Measurements from ENCODE around the gene NSF.
A peak's percentile ranks its signal among the peaks of the same experiment; 100 is the strongest.
"Not testable (repeated sequence)": the region's sequence is repeated elsewhere in the genome, so short reads cannot be mapped to it uniquely, and the experiment has no call there.

NSF gene

DNA sequence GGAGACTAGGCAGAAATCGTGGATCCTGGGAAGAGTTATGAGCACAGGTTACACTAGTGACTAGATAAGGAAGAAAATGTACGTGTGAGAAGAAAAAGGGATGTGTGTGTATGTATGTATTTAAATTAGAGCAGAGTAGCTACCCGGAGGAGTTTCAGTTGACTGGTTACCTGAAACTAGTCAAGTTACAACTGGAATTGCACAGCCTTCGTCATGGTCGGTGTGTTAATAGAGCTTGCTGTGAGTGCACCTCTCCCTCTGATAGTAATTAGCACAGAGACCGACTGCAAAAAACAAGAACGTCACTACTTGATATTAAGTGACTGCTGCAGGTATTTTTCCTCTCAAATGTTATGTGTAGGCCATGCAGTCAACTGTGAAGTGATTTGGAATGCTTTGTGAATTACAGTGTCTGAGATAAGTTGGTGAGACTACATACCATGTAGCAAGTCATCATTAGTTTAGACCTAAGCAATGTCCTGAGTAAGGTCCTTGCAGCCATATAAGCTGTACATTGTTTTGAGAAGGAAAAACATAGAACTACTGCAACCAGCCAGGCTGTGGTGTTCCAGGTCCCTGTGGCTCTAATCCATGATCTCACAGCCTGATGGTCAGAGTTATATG, 132.3 kb downstream of the NSF start:
- no peak for DNase-seq

DNA sequence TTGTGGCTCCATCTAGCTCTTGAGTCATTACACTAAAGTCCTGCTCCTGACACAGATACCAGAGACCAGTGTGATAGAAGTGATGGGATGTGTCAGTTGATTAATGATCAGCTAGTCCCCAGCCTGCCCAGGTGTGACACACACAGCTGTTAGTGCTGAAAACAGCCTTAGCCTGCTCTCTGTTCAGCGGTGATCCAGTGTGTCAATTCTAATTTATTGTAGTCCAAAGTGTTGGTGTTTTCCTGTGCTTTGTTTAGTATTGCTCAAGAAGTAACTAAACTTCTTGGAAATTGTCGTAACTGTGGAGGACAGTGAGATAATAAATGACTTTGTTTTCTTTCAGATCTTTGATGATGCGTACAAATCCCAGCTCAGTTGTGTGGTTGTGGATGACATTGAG, 135.7 kb downstream of the NSF start:
- DNase-seq, result no peak

DNA sequence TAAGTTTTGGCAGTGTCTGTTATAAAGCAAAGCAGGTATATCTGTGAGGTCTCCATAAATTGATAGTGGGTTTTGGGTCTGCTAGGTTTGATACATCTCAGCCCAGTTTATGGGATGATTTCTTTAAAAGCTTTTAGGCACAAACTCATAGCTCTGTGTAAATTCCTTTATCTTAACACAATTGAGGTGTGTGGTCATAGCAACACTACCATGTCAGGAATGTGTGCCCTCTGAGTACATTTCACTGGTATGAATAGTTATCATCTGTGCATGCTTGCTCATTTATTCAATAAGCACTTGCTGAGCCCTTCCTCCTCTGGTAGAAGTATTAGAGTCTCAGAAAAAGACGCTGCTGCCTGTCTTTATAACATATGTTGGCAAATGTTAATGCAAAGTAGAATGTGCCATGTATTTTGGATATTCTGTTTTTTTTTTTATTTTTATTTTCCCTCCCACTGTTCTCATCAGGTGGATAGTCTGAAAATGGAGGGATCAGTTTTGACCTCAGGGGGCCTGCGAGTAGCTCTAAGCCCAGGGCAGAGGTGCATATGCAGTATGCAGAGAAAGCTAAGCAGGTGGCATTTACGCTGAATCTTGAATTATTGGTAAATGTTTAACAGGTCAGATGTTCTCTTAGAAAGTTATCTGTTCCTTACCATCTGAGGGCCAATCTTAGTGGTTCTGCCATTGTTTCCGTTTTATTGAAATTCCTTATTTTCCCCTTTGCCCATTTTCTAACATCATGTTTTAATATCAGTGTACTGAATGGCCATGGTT, 137.3 kb downstream of the NSF start:
- DNase-seq, result no peak

DNA sequence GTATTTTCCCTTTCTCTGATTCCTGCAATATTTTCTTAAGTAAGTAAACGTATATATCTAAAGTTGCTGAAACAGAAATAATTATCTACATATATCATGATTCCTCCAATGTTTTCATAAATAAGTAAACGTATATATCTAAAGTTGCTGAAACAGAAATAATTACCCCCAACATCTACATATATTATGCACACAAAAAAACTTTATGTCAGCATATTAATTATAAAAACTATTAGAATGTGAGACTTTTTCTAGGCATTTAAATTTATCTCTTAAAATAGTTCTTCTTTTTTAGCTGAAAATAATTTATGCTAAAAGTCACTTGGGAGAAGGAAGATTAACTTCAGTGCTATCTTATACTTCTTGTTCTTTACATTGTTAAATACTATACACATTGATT, 139.6 kb downstream of the NSF start:
- DNase-seq, result no peak

DNA sequence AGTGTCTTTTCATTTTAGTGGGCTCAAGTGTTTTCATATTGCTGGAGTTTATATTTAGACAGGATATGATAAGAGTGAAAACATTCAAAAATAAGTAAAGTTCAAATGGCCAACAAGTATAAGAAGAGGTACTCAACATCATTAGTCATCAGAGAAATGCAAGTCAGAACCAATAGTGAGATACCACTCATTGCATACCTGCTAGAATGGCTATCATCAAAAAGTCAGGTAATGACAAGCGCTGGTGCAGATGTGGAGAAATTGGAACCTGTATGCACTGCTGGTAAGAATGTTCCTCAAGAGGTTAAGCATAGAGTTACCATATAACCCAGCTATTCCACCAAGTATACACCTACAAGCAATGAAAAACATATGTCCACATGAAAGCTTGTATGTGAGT, 140.2 kb downstream of the NSF start:
- no peak for DNase-seq

DNA sequence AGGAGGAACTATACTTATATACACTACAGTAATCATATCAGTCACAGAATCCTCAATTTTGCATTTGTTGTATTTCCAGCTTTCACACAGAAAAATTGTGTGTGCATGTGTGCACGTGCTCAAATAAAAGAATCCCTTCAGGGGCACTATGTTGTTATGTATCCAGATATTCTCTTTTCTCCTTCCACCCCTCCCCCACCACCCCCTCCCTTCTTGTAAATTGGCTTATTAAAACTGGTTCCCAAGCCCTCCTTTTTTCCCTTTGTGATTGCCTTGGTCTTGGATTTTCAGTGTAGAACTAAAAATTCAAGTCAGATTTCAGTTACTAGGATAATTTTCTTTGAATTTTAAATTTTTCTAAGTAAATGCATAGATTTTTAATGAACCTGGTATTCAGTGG, 141.7 kb downstream of the NSF start:
- DNase-seq, result peak; percentile 27

DNA sequence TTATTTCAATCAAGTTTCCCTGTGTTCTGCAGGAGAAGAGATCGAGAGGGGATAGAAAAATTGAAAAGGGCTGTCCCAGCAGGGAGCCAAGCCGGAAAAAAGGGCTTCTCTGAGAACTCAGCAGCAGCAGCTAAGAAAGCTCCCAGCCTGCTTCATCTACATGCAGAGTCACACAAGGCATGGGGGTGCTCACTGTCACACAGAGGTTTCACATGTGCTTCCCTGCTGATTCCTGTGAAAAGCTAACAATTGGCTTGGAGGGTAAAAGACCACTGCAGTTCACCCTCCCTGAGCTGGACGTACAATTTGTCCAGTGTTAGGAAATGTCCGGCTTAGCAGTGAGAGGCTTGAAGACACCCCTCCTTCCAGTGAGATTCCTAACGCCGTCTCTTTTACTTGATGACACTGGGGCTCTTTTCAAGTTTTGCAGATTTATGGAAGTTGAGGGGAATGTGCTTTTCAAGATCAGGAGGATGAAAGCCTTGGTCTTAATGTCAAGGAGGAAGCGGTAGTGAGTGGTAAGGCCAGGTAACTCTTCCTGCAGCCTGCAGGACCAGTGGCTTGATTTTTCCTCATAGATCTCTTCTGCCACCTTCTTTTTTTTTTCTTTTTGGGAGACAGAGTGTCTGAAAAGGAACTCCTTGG, 142.4 kb downstream of the NSF start:
- peak; percentile 77 for DNase-seq

DNA sequence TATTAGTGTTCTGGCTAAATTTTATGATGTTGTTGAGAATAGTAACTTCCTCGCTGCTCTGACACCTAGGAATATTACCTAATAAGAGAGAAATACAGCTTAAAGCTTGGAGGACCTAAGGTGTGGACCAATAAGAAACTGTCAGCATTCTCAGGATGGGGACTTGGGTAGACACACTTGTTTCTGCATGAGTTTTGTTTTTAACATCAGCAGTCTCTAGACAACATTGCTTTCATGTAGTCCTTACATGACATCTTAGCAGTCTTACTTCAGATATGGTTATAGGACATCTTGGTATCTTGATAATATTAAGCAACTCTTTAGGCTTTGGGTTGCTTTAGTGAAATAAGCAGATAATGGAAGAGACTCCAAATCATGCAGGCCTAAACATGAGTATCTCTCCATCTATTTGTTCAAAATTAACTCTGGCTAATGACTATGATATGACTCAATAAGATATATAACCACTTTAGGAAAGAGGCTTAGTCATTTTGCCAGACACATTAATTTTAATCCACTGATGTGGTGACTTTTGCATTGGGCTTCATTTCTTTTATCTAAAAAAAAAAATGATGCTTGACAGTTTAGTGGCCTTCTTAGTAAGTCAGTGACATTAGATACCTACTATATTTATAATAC, 143.5 kb downstream of the NSF start:
- DNase-seq, result no peak

DNA sequence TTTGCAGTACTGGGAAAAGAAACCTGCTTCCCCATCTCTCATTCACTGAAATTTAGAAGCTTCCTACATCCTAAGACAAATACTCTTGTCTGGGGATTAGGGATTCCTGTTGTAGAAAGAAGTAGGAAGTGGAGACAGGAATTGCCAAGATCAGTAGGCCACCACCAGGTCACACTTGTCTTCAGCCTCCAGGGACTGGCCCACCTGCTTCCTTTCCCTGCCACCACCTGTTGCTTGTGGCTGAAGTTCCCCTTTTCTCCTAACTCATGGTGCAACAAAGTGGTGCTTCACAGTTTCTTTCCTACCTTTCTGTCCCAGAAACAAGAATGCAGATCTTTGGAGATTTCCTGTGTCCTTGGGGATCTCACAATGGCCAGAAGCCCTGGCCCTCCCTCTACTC, 145.6 kb downstream of the NSF start:
- DNase-seq, result no peak

DNA sequence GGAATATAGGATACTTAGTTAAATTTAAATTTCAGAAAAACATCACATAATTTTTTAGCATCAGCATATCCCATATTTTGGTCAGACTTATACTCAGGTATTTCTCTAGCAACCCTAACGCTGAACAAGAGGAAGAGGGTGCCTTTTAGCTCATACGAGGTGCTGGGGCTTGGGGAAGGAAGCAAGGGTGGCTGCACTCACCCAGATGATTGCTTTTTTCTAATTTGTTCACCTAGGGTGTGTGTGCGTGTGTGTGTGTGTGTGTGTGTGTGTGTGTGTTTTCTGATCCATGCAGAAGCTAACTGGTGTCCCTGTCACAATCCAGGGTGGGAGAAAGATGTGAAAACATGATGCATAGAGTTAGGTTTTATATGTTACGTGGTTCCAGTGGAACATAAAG, 146.9 kb downstream of the NSF start:
- no peak for DNase-seq

DNA sequence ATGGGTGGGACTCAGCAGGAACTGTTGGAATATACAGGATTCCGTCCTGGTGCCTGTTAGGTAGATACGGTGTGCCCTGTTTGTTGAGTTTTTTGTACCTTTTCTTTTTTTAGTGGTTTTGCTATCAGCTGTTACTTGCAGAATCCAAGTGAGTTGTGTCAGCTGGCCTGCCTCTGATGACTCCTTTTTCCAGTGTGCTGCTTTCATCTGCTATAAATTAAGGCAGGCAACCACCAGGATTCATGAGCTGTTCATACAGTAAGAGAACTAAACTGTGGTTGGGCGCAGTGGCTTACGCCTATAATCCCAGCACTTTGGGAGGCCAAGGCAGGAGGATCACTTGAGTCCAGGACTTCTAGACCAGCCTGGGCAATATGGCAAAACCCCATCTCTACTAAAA, 148.1 kb downstream of the NSF start:
- DNase-seq, result no peak

DNA sequence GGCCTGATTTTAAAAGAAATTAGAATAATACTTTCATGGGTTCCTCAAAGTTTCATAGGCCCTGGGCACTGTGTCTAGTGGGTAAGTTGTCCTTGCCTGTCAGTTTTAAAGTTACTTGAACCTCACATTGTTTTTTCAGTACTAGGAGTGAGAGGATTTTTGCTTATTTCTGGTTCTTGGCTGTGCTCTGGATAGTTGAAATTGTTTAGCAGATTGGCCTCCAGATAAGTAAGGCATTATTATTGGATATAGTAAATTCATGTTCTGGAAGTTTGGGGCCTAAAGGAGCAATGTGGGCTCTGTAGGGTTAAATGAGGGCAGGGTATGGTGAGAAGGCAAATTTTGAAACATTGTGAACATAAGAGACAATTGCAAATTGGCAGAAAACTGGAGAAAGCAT, 149.5 kb downstream of the NSF start:
- no peak for DNase-seq

DNA sequence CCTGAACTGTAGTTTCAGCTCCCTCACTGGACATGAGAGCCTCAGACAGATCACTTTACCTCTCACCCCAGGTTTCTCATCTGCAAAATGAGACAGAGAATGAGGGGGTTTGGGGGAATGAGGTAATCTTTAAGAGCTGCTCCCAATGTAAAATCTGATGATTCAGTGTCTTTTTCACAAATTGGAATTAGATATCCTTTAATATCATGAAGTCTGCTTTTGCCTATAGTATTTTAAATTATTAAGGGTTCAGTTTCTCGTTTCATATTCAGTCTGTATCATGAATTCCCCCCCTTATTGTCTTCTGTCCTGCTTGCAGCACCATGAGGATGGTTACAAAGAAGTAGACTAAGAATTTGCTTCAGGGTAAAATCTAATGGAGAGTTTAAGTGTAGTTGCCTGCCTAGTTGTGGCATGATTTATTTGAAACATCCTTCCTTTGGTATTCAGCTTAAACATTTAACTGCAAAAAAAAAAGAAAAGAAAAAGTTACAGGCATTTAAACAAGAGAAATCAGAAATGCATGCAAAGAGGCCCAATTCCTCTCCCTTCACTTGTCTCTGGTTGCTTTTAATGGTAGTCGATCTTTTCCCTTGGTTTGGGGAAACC, 150.8 kb downstream of the NSF start:
- DNase-seq, result no peak

DNA sequence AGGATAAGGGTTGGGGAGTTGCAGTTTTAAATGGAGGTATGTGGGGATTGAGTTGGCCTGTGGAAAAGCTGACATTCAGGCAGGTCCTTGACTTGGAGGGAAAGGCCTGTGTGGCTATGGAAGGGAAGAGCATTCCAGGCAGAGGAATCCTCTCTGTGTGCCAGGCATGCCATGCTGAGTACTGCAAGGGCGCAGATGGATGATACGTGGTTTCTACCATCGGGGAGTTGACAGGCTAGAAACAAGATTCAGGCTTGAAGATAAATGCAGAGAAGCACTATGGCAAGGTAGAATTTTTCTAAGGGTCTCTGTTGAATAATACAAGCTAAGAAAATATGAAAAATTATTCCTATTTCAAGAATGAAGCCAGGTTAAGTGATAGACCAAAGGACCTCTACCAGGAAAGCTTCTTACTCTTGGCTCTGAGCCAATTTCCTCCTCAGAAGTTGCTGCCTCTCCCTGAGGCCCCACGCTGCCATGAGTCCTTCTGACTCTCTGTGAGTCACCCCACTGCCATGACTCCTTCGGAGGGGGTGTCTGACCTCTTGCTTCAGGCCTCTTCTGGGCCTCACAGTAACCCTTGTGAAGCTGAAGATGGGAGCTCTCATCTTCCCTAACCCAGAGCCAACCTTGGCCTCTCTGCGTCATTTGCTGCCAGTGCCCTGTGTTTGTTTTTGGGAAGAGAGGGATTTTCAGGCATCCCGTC, 152.2 kb downstream of the NSF start:
- DNase-seq, result no peak

DNA sequence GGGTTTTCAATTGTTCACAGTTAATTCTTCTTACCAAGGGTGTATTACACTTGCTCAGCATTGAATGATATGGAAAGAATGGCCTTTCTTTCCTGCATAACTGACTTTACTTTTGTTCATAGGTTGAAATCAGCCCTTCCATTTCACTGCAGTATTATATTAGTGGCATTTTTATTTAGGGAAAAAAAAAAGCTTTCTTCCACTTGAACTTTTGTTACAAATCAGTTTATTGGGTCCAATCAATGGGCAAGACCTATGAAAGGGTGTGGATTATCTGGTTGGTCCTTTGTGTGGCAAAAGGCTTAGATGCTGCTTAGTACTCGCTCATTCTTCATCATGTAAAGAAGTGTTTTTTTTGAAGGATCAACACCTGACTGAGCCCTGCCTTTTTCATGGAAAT, 154.0 kb downstream of the NSF start:
- DNase-seq, result no peak

DNA sequence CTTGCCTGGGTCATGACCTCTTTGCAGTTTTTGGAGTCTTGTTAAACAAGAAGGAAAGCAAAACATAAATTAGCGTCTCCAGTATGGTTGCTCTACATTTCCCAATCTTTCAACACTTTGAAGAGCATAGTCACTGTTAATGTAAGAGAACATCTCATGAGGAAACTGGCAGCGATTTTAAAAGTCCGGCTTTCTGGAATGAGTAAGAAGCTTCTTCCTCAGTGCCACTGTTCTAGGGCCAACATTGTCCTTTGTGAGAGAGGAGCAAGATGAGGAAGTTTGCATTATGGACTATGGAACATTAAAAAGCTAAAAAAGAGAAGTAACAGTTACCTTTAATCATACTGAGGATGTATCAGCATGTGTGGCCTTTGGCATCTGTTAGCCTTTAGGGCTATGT, 154.9 kb downstream of the NSF start:
- no peak for DNase-seq

DNA sequence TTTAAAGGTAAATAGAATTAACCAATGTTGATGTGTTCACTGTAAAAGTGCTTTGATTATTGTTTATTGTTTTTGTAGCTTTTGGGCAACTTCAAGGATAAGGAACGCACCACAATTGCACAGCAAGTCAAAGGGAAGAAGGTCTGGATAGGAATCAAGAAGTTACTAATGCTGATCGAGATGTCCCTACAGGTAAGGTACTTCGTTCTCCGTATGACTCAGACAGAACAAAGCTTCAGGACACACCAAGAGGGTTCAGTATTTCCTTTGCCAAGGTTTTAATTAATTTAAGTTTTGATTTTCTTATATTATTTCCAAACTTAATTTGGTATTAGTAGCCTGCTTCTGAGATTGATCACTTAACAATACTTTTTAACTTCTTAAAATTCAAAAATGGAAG, 161.0 kb downstream of the NSF start:
- no peak for DNase-seq

DNA sequence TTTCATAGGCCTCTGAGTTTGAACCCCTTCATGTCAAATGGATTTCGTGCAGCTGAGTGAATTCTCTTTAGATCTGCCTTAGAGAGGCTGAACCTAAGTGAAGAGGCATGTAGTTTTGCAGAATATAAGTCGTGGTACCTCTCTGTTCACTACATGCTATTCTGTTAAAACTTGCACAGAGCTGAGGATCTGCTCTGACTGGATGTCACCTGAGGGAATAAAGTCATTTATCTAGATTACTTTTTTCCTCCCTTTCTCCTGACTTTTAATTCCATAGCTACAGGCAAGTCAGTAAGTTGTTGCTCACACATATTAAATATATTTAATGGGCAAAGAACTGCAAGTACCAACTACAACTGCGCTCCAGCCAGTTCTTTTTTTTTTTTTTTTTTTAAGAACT, 163.3 kb downstream of the NSF start:
- no peak for DNase-seq

DNA sequence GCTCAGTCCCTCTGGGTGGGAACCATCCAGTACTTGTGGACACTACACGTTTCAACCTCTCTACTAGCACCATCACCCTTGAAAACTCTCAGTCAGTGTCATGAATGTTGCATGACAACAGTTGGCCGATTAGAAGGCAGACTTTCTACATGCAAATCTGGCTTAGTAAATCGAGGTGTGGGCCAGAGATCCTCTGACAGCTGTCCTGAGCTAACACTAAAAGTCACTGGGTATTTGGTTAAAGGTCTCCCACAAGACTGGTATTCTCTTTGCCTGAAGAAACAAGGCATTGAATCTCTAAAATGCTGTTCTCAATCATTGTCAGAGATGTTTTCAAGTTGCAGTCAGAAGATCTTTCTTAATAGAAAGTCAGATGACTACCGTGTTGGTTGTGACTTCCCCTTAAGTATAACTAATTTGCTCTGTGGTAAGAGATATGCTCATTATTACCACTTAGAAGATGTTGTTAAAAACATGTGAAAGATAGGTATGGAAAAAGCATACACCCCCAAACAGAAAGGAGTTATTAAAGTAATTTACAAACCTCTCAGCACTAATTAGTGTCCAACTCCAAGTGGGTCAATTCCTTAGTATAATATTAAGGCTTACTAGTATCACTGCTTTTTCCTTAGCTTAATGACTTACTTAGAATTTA, 165.7 kb downstream of the NSF start:
- DNase-seq, result no peak

DNA sequence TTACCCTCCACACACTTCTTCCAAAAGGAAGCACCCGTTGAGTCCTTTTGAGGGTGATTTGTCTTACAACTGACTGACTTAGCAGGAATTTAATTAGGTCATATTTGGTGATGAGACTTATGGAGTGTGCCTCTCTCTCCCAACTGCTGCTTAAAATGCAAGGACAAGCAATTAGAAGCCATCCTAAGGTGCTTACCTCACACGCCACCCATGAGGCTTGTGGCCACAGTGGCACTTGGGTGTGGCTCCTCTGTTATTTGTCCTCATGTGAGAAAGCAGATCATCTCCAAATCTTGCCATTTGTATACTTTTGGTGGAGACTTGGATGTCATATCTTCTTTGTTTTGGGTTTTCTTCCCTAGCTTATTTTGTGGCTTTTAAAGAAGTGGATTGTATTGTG, 166.4 kb downstream of the NSF start:
- no peak for DNase-seq

DNA sequence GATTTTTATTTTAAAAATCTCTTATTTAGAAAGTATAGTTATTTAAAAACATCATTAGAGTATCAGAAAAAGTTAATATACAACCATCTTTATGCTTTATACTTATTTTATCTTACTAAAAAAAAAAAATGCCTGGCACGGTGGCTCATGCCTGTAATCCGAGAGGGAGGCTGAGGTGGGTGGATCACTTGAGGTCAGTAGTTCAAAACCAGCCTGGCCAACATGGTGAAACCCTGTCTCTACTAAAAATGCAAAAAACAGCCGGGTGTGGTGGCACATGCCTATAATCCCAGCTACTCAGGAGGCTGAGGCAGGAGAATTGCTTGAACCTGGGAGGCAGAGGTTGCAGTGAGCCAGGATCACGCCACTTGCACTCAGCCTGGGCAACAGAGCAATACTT, 167.1 kb downstream of the NSF start:
- not testable (repeated sequence) for DNase-seq

DNA sequence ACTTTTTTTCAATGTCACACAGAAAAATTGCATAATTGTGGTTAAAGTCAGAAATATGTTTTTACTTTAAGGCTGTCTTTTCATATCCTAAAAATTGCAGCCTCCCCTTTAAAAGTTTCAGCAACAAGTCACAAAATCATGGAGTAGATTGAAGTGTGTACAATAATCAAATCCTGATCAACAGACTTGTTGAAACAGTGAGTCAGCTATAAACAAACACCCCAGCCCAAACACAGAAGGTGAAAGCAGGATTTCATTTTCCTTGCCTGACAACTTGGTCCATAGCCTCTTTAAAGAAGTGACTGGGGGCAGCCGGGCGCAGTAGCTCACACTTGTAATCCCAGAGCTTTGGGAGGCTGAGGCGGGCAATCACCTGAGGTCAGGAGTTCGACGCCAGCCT, 168.1 kb downstream of the NSF start:
- no peak for DNase-seq
